Suprapubic skin (tissue), 4 donors: Measurements from ENCODE around the gene SLC35D2. TPM values are rescaled to one million over a fixed set of nuclear protein-coding genes. Genes with fewer than 3 reads are reported as not detected.
A peak's percentile ranks its signal among the peaks of the same experiment; 100 is the strongest.

ENCODE experiments used
- DNase-seq, 2 donors: peaks; one replicate each; pipeline ENCODE4 v3.0.0-alpha.2; 2019; ENCODE audit warnings: low spot score in 2 of 2
- H3K27ac ChIP-seq: fragments of 200-600 bp; sonication (generic); one replicate; pipeline ENCODE4 v1.5.1; 2019
- H3K27me3 ChIP-seq: fragments of 200-600 bp; sonication (generic); one replicate; pipeline ENCODE4 v1.5.1; 2019
- H3K36me3 ChIP-seq: fragments of 200-600 bp; sonication (generic); one replicate; pipeline ENCODE4 v1.5.1; 2019
- H3K4me1 ChIP-seq: fragments of 200-600 bp; sonication (generic); one replicate; pipeline ENCODE4 v1.5.1; 2019
- H3K4me3 ChIP-seq: fragments of 200-600 bp; sonication (generic); one replicate; pipeline ENCODE4 v1.5.1; 2019; ENCODE audit warnings: mild to moderate bottlenecking
- H3K9me3 ChIP-seq: fragments of 200-600 bp; sonication (generic); one replicate; pipeline ENCODE4 v1.5.1; 2019
- EP300 ChIP-seq: sonication (generic); formaldehyde crosslinking; IDR thresholded peaks from one replicate; pipeline ENCODE4 v1.6.1; 2017; ENCODE audit warnings: antibody characterized with exemption
- POLR2A ChIP-seq, 2 donors: fragments of 450-650 bp; IDR thresholded peaks; one replicate each; pipeline ENCODE4 v1.6.1; 2017; ENCODE audit warnings: antibody characterized with exemption in 2 of 2, mild to moderate bottlenecking in 2 of 2, moderate library complexity in 2 of 2
- POLR2AphosphoS5 ChIP-seq, 3 donors: sonication (generic); formaldehyde crosslinking; IDR thresholded peaks; one replicate each; pipeline ENCODE4 v1.6.1; 2017; ENCODE audit warnings: antibody characterized with exemption in 3 of 3
- WGBS: methylation state at CpG from one replicate; pipeline ENCODE4 v1.1.5; 2018; 5-methylcytosine and 5-hydroxymethylcytosine counted together
- total RNA-seq, 4 donors: library from RNA; depleted of rRNA; stranded (reverse); fragments of >200 nt; gene quantifications; one replicate each; pipeline ENCODE4 v1.1.0, GENCODE V29; 2016
- TF ChIP-seq, protein P1 (sequence below), 2 donors: fragments of 200-600 bp in 1 of 2; fragments of 450-650 bp in 1 of 2; sonication (generic) in 1 of 2; IDR thresholded peaks; one replicate each; pipeline ENCODE4 v1.5.1; 2016 to 2019; ENCODE audit warnings: antibody characterized with exemption in 2 of 2, mild to moderate bottlenecking in 1 of 2, moderate library complexity in 1 of 2

The SLC35D2 gene
- 10 to 100 TPM; 11.3 to 20.6 (median 17.9) TPM for total RNA-seq

DNA sequence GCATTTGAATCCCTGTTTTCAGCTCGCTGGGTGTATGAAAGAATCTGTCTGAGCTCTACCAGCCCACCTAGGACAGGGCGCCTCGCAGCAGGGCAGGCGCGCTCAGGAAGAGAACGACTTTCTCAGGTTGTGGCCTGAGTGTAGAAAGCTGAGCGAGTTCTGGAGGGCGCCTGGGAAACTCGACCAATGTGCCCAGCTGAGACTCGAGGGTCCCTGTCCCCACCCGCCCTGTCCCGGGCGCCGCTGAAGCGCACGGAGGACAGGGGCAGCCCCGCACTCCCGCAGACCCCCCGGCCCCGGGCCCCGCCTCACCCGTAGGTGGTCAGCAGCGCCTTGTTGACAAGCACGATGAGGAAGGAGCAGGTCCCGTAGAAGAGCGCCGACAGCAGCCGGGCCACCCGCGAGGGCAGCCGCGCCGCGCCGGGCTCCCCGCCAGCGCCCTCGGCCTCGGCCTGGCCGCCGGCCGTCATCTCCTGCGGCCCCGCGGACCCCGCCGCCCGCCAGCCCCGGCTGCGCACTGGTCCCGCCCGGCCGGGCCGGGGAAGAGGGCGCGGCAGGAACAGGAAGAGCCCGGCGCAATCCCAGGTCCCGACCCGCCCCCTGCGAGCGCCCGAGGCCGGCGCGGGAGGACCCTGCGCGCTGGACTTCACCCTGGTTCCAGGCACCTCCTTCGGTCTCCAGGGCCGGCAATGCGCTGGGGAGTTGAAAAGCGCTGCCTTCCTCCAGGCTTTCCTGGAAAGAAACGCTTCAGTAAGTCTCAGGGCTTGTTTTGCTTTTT is at the start of gene SLC35D2:
Gene SLC35D2 (minus strand): TSS at position 547 of the 778 bp plus-strand sequence. CDS start 77 bp downstream, at position 470.
- peak in 1 of 2 donors; percentile 13 for TF ChIP-seq POLR2A (IDR thresholded peaks at IDR 0.05)
- no peak for TF ChIP-seq EP300
- no peak for TF ChIP-seq POLR2AphosphoS5 (IDR thresholded peaks at IDR 0.05)
- TF ChIP-seq, protein P1, sequence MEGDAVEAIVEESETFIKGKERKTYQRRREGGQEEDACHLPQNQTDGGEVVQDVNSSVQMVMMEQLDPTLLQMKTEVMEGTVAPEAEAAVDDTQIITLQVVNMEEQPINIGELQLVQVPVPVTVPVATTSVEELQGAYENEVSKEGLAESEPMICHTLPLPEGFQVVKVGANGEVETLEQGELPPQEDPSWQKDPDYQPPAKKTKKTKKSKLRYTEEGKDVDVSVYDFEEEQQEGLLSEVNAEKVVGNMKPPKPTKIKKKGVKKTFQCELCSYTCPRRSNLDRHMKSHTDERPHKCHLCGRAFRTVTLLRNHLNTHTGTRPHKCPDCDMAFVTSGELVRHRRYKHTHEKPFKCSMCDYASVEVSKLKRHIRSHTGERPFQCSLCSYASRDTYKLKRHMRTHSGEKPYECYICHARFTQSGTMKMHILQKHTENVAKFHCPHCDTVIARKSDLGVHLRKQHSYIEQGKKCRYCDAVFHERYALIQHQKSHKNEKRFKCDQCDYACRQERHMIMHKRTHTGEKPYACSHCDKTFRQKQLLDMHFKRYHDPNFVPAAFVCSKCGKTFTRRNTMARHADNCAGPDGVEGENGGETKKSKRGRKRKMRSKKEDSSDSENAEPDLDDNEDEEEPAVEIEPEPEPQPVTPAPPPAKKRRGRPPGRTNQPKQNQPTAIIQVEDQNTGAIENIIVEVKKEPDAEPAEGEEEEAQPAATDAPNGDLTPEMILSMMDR (IDR thresholded peaks at IDR 0.05): no peak
- H3K27me3 ChIP-seq: no peaks in the 10 kb centered on the region
- no peaks in the 10 kb centered on the region for H3K9me3 ChIP-seq
- WGBS: under 1% methylated on average over 22 of the region's 73 CpGs
- H3K27ac ChIP-seq: peak within 1 kb of the TSS; percentile 85
- peak within 1 kb of the TSS; percentile 89 for H3K4me3 ChIP-seq
- H3K4me1 ChIP-seq: peaks cover 16% of the 10 kb centered on the region
- no peaks in the 10 kb centered on the region for H3K36me3 ChIP-seq
- DNase-seq: peak in 1 of 2 donors; percentile 66

DNA sequence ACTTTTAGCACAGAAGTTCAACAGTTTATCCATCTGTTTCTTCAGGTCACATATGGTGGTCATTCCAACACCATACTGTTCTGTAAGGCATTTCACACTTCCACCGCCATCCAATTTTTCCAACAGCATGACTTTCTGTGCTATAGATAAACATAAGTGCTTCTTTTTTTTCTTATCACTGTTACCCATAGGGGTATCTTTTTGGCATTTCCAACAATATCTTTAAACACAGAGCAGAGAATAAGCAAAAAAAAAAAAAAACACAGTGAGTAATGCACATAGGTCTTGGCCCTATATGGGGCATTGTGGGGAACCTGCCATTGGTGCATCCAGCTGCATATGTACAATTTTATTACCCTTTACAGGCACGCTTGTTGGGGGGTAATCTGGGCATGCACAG is 46.9 kb upstream of the SLC35D2 start:
- H3K27ac ChIP-seq: no peak overlapping the region
- no peak for DNase-seq
- H3K9me3 ChIP-seq: no peaks in the 10 kb centered on the region
- no peak overlapping the region for H3K4me3 ChIP-seq
- TF ChIP-seq, protein P1 (IDR thresholded peaks at IDR 0.05): no peak
- TF ChIP-seq EP300 (no peak), POLR2A (IDR thresholded peaks at IDR 0.05) (no peak), POLR2AphosphoS5 (IDR thresholded peaks at IDR 0.05) (no peak)
- WGBS: 95% methylated on average over 2 of the region's 2 CpGs
- no peaks in the 10 kb centered on the region for H3K36me3 ChIP-seq
- no peaks in the 10 kb centered on the region for H3K4me1 ChIP-seq
- no peaks in the 10 kb centered on the region for H3K27me3 ChIP-seq

DNA sequence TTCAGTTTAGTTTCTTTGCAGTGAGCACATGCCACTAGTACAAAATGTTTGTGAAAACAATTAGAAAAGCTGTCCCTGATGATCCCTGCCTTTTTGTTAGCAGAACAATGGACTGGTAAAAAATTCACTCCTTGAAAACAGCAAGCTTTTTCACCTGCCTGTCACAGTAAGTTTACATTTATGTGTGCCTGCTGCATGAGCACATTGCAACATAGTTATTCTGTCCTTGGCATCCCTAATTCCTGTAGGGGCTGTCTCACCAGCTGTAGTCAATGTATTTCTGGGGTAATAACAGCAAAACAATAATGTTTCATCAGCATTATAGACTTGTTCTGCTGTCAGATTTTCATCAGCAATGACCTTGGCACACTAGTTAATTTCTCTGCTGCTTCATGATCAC is 46.2 kb upstream of the SLC35D2 start:
- no peaks in the 10 kb centered on the region for H3K9me3 ChIP-seq
- H3K27me3 ChIP-seq: no peaks in the 10 kb centered on the region
- no peak overlapping the region for H3K27ac ChIP-seq
- H3K36me3 ChIP-seq: no peaks in the 10 kb centered on the region
- TF ChIP-seq POLR2AphosphoS5 (IDR thresholded peaks at IDR 0.05) (no peak), EP300 (no peak), POLR2A (IDR thresholded peaks at IDR 0.05) (no peak)
- TF ChIP-seq, protein P1 (IDR thresholded peaks at IDR 0.05): no peak
- no peaks in the 10 kb centered on the region for H3K4me1 ChIP-seq
- DNase-seq: no peak
- no peak overlapping the region for H3K4me3 ChIP-seq

DNA sequence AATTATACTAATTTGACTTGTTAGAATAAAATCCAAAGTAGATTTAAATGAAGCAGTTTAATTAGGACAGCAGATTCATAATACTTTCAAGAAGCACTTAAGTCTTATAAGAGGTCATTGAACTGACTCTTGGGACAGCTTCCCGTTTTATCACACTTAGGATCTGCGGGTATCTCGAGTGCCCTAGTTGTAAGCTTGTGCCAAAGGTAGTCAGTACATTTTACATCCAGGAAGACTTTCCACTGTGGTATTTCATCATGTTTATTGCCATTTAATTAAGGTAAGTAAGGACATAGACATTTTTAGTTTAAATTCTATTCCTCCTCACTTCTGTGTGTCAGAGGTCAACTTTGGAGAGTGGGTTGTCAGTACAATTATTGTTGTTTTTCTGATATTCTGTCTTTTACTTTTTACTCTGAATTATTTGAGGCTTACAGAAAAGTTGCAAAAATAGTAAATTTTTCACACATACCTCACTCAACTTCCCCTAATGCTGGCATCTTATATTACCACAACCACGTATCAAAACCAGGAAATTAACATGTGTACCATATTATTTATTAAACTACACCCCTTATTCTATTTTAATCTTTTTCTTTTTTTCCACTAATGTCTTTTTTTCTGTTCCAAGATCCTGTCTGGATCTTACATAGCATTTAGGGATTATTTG is 42.1 kb upstream of the SLC35D2 start:
- Histone ChIP-seq H3K9me3 (no peaks in the 10 kb centered on the region), H3K4me3 (no peak overlapping the region), H3K27me3 (no peaks in the 10 kb centered on the region), H3K36me3 (no peaks in the 10 kb centered on the region), H3K27ac (no peak overlapping the region), H3K4me1 (peaks cover 13% of the 10 kb centered on the region)
- no peak for TF ChIP-seq POLR2AphosphoS5 (IDR thresholded peaks at IDR 0.05)
- TF ChIP-seq, protein P1 (IDR thresholded peaks at IDR 0.05): no peak
- no peak for TF ChIP-seq POLR2A (IDR thresholded peaks at IDR 0.05)
- no peak for TF ChIP-seq EP300
- WGBS: 71% methylated on average over 4 of the region's 4 CpGs
- DNase-seq: no peak

DNA sequence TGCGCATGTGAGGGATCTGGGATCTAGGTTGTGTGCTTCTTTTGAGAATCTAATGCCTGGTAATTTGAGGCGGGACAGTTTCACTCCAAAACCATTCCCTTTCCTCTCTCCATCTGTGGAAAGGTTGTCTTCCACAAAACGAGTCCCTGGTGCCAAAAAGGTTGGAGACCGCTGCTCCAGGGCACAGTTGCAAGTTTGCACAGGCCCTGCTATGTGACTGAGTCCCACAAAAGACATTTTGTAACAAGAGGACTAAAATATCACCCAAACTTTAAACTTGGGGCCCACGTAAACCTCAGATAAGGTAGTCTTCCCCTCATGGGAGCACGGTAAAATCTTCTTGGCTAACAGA is 40.5 kb upstream of the SLC35D2 start:
- Histone ChIP-seq H3K36me3 (no peaks in the 10 kb centered on the region), H3K27me3 (no peaks in the 10 kb centered on the region), H3K4me1 (peaks cover 27% of the 10 kb centered on the region), H3K9me3 (no peaks in the 10 kb centered on the region), H3K4me3 (no peak overlapping the region), H3K27ac (no peak overlapping the region)
- WGBS: 75% methylated on average over 6 of the region's 6 CpGs
- no peak for DNase-seq
- TF ChIP-seq EP300 (no peak), POLR2AphosphoS5 (IDR thresholded peaks at IDR 0.05) (no peak)
